Nephron (organoid): ENCODE measurements around the gene LIPH.

Source experiments
- H3K27ac Mint-ChIP-seq, 3 experiments: 2 replicates each; pipeline ENCODE4 v1.8.0; 2020; ENCODE audit warnings: mixed read lengths in 3 of 3, mild to moderate bottlenecking in 2 of 3, moderate library complexity in 1 of 3
- H3K27me3 Mint-ChIP-seq: 2 replicates; pipeline ENCODE4 v1.8.0; 2021; ENCODE audit warnings: low read depth, mild to moderate bottlenecking, moderate library complexity, mixed read lengths
- H3K36me3 Mint-ChIP-seq: 2 replicates; pipeline ENCODE4 v1.8.0; 2020; ENCODE audit warnings: low read depth, mixed read lengths
- H3K4me1 Mint-ChIP-seq: 2 replicates; pipeline ENCODE4 v1.8.0; 2020; ENCODE audit warnings: mixed read lengths
- H3K4me3 Mint-ChIP-seq, 3 experiments: 2 replicates each; pipeline ENCODE4 v1.8.0; 2020; ENCODE audit warnings: mild to moderate bottlenecking in 3 of 3, mixed read lengths in 3 of 3, moderate library complexity in 2 of 3
- H3K9me3 Mint-ChIP-seq: 2 replicates; pipeline ENCODE4 v1.8.0; 2020; ENCODE audit warnings: mixed read lengths
- TF ChIP-seq, protein P1 (sequence below), 3 experiments: fragments of 200-600 bp; sonication (generic); IDR thresholded peaks; one replicate each; pipeline ENCODE4 v1.5.0; 2021; ENCODE audit warnings: antibody characterized with exemption in 3 of 3; ENCODE audit not compliant: unreplicated experiment in 3 of 3

Gene LIPH

DNA sequence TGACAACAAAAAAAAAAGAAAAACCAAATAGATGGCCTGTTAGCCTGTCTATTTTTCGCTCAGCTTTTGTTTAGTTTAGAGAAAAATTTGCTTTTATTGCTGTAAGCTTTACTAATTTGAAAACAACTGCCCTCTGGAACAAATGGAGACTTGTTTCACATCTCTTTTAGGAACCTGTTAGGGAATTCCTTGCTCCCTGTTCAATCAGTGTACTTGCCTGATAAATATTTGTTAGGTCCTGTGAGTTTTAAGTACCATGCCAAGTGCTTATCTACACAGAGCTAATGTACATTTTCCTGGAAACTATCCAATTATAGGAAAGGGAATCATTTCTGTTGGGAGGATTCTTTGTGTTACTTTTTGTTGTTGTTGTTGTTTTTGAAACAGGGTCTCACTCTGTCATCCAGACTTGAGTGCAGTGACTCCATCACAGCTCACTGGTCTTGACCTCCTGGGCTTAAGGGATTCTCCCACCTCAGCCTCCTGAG, 3.5 kb upstream of the LIPH start:
- no peak overlapping the region for H3K27ac Mint-ChIP-seq
- H3K4me1 Mint-ChIP-seq, result peaks cover 14% of the 10 kb centered on the region
- H3K4me3 Mint-ChIP-seq, result no peak overlapping the region
- no peaks in the 10 kb centered on the region for H3K9me3 Mint-ChIP-seq
- no peaks in the 10 kb centered on the region for H3K36me3 Mint-ChIP-seq
- TF ChIP-seq, protein P1, sequence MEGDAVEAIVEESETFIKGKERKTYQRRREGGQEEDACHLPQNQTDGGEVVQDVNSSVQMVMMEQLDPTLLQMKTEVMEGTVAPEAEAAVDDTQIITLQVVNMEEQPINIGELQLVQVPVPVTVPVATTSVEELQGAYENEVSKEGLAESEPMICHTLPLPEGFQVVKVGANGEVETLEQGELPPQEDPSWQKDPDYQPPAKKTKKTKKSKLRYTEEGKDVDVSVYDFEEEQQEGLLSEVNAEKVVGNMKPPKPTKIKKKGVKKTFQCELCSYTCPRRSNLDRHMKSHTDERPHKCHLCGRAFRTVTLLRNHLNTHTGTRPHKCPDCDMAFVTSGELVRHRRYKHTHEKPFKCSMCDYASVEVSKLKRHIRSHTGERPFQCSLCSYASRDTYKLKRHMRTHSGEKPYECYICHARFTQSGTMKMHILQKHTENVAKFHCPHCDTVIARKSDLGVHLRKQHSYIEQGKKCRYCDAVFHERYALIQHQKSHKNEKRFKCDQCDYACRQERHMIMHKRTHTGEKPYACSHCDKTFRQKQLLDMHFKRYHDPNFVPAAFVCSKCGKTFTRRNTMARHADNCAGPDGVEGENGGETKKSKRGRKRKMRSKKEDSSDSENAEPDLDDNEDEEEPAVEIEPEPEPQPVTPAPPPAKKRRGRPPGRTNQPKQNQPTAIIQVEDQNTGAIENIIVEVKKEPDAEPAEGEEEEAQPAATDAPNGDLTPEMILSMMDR (IDR thresholded peaks at IDR 0.05; ENCODE audit: unreplicated experiment in 3 of 3), result no peak
- H3K27me3 Mint-ChIP-seq, result peaks cover 21% of the 10 kb centered on the region

DNA sequence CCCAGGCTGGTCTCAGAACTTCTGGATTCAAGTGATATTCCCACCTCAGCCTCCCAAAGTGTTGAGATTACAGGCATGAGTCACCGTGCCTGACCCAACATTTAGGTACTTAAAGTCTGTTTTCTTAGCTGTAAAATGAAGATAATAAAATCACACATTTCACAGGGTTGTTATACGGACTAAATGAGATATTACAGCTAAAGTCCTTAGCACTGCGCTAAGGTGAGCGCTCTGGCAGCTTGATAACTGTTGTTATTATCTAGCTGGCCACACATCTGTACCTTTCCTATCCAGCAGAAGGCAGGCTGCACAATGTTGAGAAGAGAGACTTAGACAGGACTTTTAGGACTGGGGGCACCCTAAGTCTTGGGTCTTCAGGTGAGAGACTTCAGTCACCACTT, 2.7 kb upstream of the LIPH start:
- Mint-ChIP-seq H3K27me3 (peaks cover 15% of the 10 kb centered on the region), H3K4me3 (no peak overlapping the region), H3K9me3 (no peaks in the 10 kb centered on the region)

DNA sequence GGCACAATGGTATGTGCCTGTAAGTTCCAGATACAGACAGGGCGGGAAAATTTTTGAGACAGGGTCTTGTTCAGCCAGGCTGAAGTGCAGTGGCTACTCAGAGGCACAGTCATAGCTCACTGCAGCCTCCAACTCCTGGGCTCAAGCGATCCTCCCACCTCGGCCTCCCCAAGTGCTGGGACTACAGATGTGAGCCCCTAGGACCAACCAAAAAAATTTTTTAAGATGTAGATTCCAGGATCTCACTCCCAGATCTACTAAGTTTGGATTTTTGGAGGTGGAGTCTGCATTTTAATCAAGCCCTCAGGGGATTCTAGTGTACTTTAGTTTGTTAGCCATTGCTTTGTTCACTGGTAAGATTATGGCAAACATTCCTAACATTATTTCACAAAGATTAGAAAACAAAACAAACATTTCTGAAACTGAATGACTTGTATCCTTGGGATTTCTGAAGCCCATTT, 2.7 kb downstream of the LIPH start:
- H3K36me3 Mint-ChIP-seq, result no peaks in the 10 kb centered on the region

More for the DNA sequence above, 2.7 kb upstream of the LIPH start:
- H3K4me1 Mint-ChIP-seq, result peaks cover 14% of the 10 kb centered on the region
- TF ChIP-seq, protein P1 (IDR thresholded peaks at IDR 0.05; ENCODE audit: unreplicated experiment in 3 of 3), result no peak
- H3K36me3 Mint-ChIP-seq, result no peaks in the 10 kb centered on the region
- H3K27ac Mint-ChIP-seq, result no peak overlapping the region

DNA sequence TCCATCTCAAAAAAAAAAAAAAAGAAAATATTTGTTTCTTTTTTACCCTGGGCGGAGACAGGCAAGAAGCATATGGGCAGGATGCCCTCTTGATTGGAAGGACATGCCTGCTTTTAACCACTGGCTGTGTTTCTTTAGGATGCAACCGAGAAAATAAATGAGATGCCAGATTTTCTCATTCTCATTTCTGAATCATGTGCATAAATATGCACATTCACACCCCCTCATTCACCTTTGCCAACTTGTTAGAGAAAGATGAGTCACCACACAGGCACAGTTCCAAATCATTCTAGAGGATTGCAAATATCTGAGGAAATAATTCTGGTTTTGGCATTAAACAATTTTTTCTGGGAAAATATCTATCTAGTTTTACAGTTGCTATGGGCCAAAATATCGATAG, 3.3 kb downstream of the LIPH start:
- Mint-ChIP-seq H3K4me3 (no peak overlapping the region), H3K36me3 (no peaks in the 10 kb centered on the region), H3K9me3 (no peaks in the 10 kb centered on the region), H3K4me1 (peaks cover 6% of the 10 kb centered on the region), H3K27ac (no peak overlapping the region), H3K27me3 (no peaks in the 10 kb centered on the region)
- TF ChIP-seq, protein P1 (IDR thresholded peaks at IDR 0.05; ENCODE audit: unreplicated experiment in 3 of 3), result no peak

More for the DNA sequence above, 2.7 kb downstream of the LIPH start:
- H3K4me3 Mint-ChIP-seq, result no peak overlapping the region
- H3K27ac Mint-ChIP-seq, result no peak overlapping the region
- no peaks in the 10 kb centered on the region for H3K9me3 Mint-ChIP-seq
- H3K27me3 Mint-ChIP-seq, result no peaks in the 10 kb centered on the region
- TF ChIP-seq, protein P1 (IDR thresholded peaks at IDR 0.05; ENCODE audit: unreplicated experiment in 3 of 3), result no peak
- H3K4me1 Mint-ChIP-seq, result peaks cover 6% of the 10 kb centered on the region

DNA sequence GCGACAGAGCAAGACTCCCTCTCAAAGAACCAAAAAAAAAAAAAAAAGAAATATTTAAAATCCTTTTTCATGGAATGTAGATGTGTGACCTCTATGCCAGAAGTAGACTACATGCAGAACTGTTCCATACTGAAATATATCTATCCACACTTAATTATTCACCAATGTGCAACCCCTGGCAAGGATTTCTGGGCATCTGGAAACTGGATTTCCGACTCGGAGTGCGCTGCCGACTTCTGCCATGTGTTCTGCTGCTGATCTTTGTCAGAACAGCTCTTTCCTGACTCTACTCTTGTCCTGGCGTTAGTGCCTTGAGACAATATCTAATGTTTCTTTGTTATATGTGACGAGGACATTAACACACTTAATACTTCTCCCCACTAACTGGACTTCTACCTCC, 11.7 kb downstream of the LIPH start:
- H3K27ac Mint-ChIP-seq, result no peak overlapping the region
- TF ChIP-seq, protein P1 (IDR thresholded peaks at IDR 0.05; ENCODE audit: unreplicated experiment in 3 of 3), result no peak
- H3K27me3 Mint-ChIP-seq, result no peaks in the 10 kb centered on the region
- H3K4me3 Mint-ChIP-seq, result no peak overlapping the region
- no peaks in the 10 kb centered on the region for H3K9me3 Mint-ChIP-seq
- H3K4me1 Mint-ChIP-seq, result no peaks in the 10 kb centered on the region
- no peaks in the 10 kb centered on the region for H3K36me3 Mint-ChIP-seq

DNA sequence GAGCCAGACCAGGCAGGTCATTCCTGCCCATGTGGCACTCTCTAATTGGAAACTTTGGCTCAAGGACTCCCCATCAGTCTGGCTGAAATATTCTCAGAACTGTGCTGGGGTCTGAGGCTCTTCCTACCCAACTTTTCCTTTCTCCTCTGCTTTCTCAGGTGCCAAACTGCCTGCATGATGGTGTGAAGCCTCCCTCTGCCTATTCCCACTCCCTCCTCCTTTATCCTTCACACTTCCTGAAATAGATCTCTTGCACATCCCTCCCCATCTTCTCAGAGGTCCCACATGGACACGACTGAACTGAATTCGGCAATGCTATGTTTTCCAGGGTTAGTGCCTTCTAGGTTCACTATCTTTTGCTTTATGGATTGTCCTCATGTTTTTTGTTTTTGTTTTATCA, 12.5 kb downstream of the LIPH start:
- H3K27ac Mint-ChIP-seq, result no peak overlapping the region
- H3K27me3 Mint-ChIP-seq, result no peaks in the 10 kb centered on the region
- no peaks in the 10 kb centered on the region for H3K36me3 Mint-ChIP-seq
- H3K4me3 Mint-ChIP-seq, result no peak overlapping the region
- H3K4me1 Mint-ChIP-seq, result no peaks in the 10 kb centered on the region
- TF ChIP-seq, protein P1 (IDR thresholded peaks at IDR 0.05; ENCODE audit: unreplicated experiment in 3 of 3), result no peak
- no peaks in the 10 kb centered on the region for H3K9me3 Mint-ChIP-seq
